HFF-Myc (cell line): ENCODE data around the gene STAC2.

Experiments
- DNase-seq: peaks from one replicate; pipeline ENCODE4 v3.0.0-alpha.2; 2011; ENCODE audit warnings: low read depth; ENCODE audit errors: extremely low read depth
- H3K4me3 ChIP-seq: replicated peaks from 2 replicates; pipeline ENCODE4 v1.5.1; 2011; ENCODE audit warnings: low read depth, mild to moderate bottlenecking, control low read depth, low read length
- CTCF ChIP-seq: IDR thresholded peaks from 2 replicates; pipeline ENCODE4 v1.5.1; 2012; ENCODE audit warnings: mild to moderate bottlenecking, low read depth, low read length, control low read depth; ENCODE audit errors: missing control alignments

STAC2 gene

GRCh38 chr17:39175695-39176093 lies 50.1 kb downstream of the STAC2 start:
- TF ChIP-seq CTCF: no peak
- DNase-seq: no peak
- no peak overlapping the region for H3K4me3 ChIP-seq

GRCh38 chr17:39174920-39175694 lies 50.6 kb downstream of the STAC2 start:
- peak; percentile 87 for TF ChIP-seq CTCF
- DNase-seq: no peak
- no peak overlapping the region for H3K4me3 ChIP-seq

- DNase-seq: no peak
- no peak for TF ChIP-seq CTCF
- no peak overlapping the region for H3K4me3 ChIP-seq
Measured at GRCh38 chr17:39173526-39174274, 52.0 kb downstream of the STAC2 start.

- TF ChIP-seq CTCF: no peak
- no peak for DNase-seq
- H3K4me3 ChIP-seq: no peak overlapping the region
Measured at GRCh38 chr17:39173080-39173479, 52.7 kb downstream of the STAC2 start.

- no peak overlapping the region for H3K4me3 ChIP-seq
Measured at GRCh38 chr17:39171933-39172332, 53.8 kb downstream of the STAC2 start.

GRCh38 chr17:39170558-39170957 lies 55.2 kb downstream of the STAC2 start:
- TF ChIP-seq CTCF: no peak
- H3K4me3 ChIP-seq: no peak overlapping the region

More at GRCh38 chr17:39171933-39172332, 53.8 kb downstream of the STAC2 start:
- DNase-seq: no peak
- no peak for TF ChIP-seq CTCF

More at GRCh38 chr17:39170558-39170957, 55.2 kb downstream of the STAC2 start:
- DNase-seq: no peak
